Measurements from ENCODE around the gene CCN6. TPM values are rescaled to one million over a fixed set of nuclear protein-coding genes. Genes with fewer than 3 reads are reported as not detected.
"Not testable (repeated sequence)": the region's sequence is repeated elsewhere in the genome, so short reads cannot be mapped to it uniquely, and the experiment has no call there.

CCN6 gene
- total RNA-seq, 2 donors from 2014 or later: 0.62 TPM; not detected in 1

- WGBS: under 1% methylated on average over 8 of the region's 8 CpGs
- Histone ChIP-seq H3K4me1 (replicated peaks) (no peaks in the 10 kb centered on the region), H3K4me3 (peak overlapping the region; percentile 67 to 76), H3K36me3 (no peaks in the 10 kb centered on the region), H3K27ac (peak overlapping the region; percentile 80 to 81), H3K27me3 (replicated peaks; ENCODE audit: insufficient read depth) (no peaks in the 10 kb centered on the region), H3K9me3 (no peaks in the 10 kb centered on the region)
- no peak for DNase-seq (ENCODE audit: low spot score)
- TF ChIP-seq POLR2A (IDR thresholded peaks at IDR 0.05) (no peak), POLR2AphosphoS5 (IDR thresholded peaks at IDR 0.05) (no peak), CTCF (IDR thresholded peaks at IDR 0.05) (no peak)
- intact Hi-C loops (cut with DNase I): loop anchor here (5.0 kb wide), 1 partner anchor 76 kb away; no protein-coding TSS in a partner anchor
Measured at GRCh38 chr6:112086744-112087135, 32.8 kb downstream of the CCN6 start.

GRCh38 chr6:112087136-112087911 lies 33.4 kb downstream of the CCN6 start, which contains the start of the genes FAM229B and TUBE1:
TSS of gene FAM229B (plus strand) at chr6:112087591. CDS start at chr6:112099284, 11,693 bp downstream.
TSS of gene TUBE1 (minus strand) at chr6:112087482. CDS start at chr6:112087434, 48 bp downstream.
- H3K9me3 ChIP-seq: no peaks in the 10 kb centered on the region
- peak; percentile 91 for DNase-seq (ENCODE audit: low spot score)
- no peaks in the 10 kb centered on the region for H3K4me1 ChIP-seq (replicated peaks)
- H3K27ac ChIP-seq: peak within 1 kb of the TSS; percentile 80 to 81
- intact Hi-C loops (cut with DNase I): loop anchor here (5.0 kb wide), 1 partner anchor 75 kb away; no protein-coding TSS in a partner anchor
- peak within 1 kb of the TSS; percentile 67 to 76 for H3K4me3 ChIP-seq
- no peaks in the 10 kb centered on the region for H3K36me3 ChIP-seq
- under 1% methylated on average over 60 of the region's 60 CpGs for WGBS
- TF ChIP-seq POLR2AphosphoS5 (IDR thresholded peaks at IDR 0.05) (peak; percentile 90), POLR2A (IDR thresholded peaks at IDR 0.05) (peak; percentile 73), CTCF (IDR thresholded peaks at IDR 0.05) (no peak)
- no peaks in the 10 kb centered on the region for H3K27me3 ChIP-seq (replicated peaks; ENCODE audit: insufficient read depth)

- Histone ChIP-seq H3K27ac (peak overlapping the region; percentile 80 to 81), H3K4me3 (peak overlapping the region; percentile 67 to 76), H3K9me3 (no peaks in the 10 kb centered on the region), H3K27me3 (replicated peaks; ENCODE audit: insufficient read depth) (no peaks in the 10 kb centered on the region), H3K36me3 (no peaks in the 10 kb centered on the region), H3K4me1 (replicated peaks) (no peaks in the 10 kb centered on the region)
- DNase-seq (ENCODE audit: low spot score): no peak
- intact Hi-C loops (cut with DNase I): loop anchor here (5.0 kb wide), 1 partner anchor 74 kb away; no protein-coding TSS in a partner anchor
- TF ChIP-seq CTCF (IDR thresholded peaks at IDR 0.05): no peak
- WGBS: 16% methylated on average over 7 of the region's 7 CpGs
Measured at GRCh38 chr6:112087916-112088315, 34.0 kb downstream of the CCN6 start.

GRCh38 chr6:112096901-112097300 lies 43.0 kb downstream of the CCN6 start:
- no peaks in the 10 kb centered on the region for H3K9me3 ChIP-seq
- no peak overlapping the region for H3K4me3 ChIP-seq
- H3K27ac ChIP-seq: no peak overlapping the region
- intact Hi-C loops (cut with DNase I): no loop called here
- H3K27me3 ChIP-seq (replicated peaks; ENCODE audit: insufficient read depth): no peaks in the 10 kb centered on the region
- no peak for DNase-seq (ENCODE audit: low spot score)
- WGBS: 90% methylated on average over 2 of the region's 2 CpGs
- TF ChIP-seq POLR2A (IDR thresholded peaks at IDR 0.05) (no peak), POLR2AphosphoS5 (IDR thresholded peaks at IDR 0.05) (no peak), CTCF (IDR thresholded peaks at IDR 0.05) (no peak)
- H3K36me3 ChIP-seq: no peaks in the 10 kb centered on the region
- no peaks in the 10 kb centered on the region for H3K4me1 ChIP-seq (replicated peaks)

- WGBS: 77% methylated on average over 4 of the region's 4 CpGs
- no peaks in the 10 kb centered on the region for H3K27me3 ChIP-seq (replicated peaks; ENCODE audit: insufficient read depth)
- no peaks in the 10 kb centered on the region for H3K4me1 ChIP-seq (replicated peaks)
- no peak overlapping the region for H3K4me3 ChIP-seq
- no peaks in the 10 kb centered on the region for H3K36me3 ChIP-seq
- no peak for DNase-seq (ENCODE audit: low spot score)
- H3K27ac ChIP-seq: no peak overlapping the region
- intact Hi-C loops (cut with DNase I): no loop called here
- TF ChIP-seq CTCF (IDR thresholded peaks at IDR 0.05) (no peak), POLR2AphosphoS5 (IDR thresholded peaks at IDR 0.05) (no peak), POLR2A (IDR thresholded peaks at IDR 0.05) (no peak)
- no peaks in the 10 kb centered on the region for H3K9me3 ChIP-seq
Measured at GRCh38 chr6:112100561-112100960, 46.7 kb downstream of the CCN6 start.

GRCh38 chr6:112106026-112106425 lies 52.1 kb downstream of the CCN6 start:
- H3K4me3 ChIP-seq; H3K9me3 ChIP-seq; H3K27me3 ChIP-seq (replicated peaks; ENCODE audit: insufficient read depth); H3K4me1 ChIP-seq (replicated peaks); intact Hi-C loops (cut with DNase I); DNase-seq (ENCODE audit: low spot score); H3K27ac ChIP-seq; H3K36me3 ChIP-seq: not testable (repeated sequence)
- WGBS: 90% methylated on average over 2 of the region's 2 CpGs
